Measurements from ENCODE around the gene GRHL1.

GRHL1 gene

GRCh38 chr2:9972621-9973479 is 21.4 kb downstream of the GRHL1 start:
- no peak for DNase-seq

- DNase-seq: no peak
Measured at GRCh38 chr2:9973690-9974089, 22.2 kb downstream of the GRHL1 start.

GRCh38 chr2:9974343-9974742 is 22.9 kb downstream of the GRHL1 start:
- DNase-seq: no peak

GRCh38 chr2:9975328-9975727 is 23.8 kb downstream of the GRHL1 start:
- no peak for DNase-seq

- DNase-seq: peak; percentile 38
Measured at GRCh38 chr2:9975805-9976447, 24.4 kb downstream of the GRHL1 start.

- no peak for DNase-seq
Measured at GRCh38 chr2:9979977-9980376, 28.5 kb downstream of the GRHL1 start.

GRCh38 chr2:9980520-9980919 is 29.0 kb downstream of the GRHL1 start:
- no peak for DNase-seq

GRCh38 chr2:9981655-9982054 is 30.2 kb downstream of the GRHL1 start:
- no peak for DNase-seq

GRCh38 chr2:9982248-9982647 is 30.8 kb downstream of the GRHL1 start:
- no peak for DNase-seq

- no peak for DNase-seq
Measured at GRCh38 chr2:9982891-9983290, 31.4 kb downstream of the GRHL1 start.

GRCh38 chr2:9983401-9984216 is 32.1 kb downstream of the GRHL1 start:
- no peak for DNase-seq

GRCh38 chr2:9984217-9984739 is 32.8 kb downstream of the GRHL1 start:
- DNase-seq: no peak

- no peak for DNase-seq
Measured at GRCh38 chr2:9984871-9985480, 33.5 kb downstream of the GRHL1 start.

- no peak for DNase-seq
Measured at GRCh38 chr2:9985531-9986328, 34.2 kb downstream of the GRHL1 start.

- no peak for DNase-seq
Measured at GRCh38 chr2:9988320-9988719, 36.8 kb downstream of the GRHL1 start.

GRCh38 chr2:9990736-9991135 is 39.2 kb downstream of the GRHL1 start:
- DNase-seq: no peak

- DNase-seq: no peak
Measured at GRCh38 chr2:9991221-9991620, 39.7 kb downstream of the GRHL1 start.

- DNase-seq: no peak
Measured at GRCh38 chr2:9991829-9992273, 40.4 kb downstream of the GRHL1 start.

GRCh38 chr2:9992427-9993187 is 41.1 kb downstream of the GRHL1 start:
- no peak for DNase-seq

- no peak for DNase-seq
Measured at GRCh38 chr2:9993488-9994165, 42.1 kb downstream of the GRHL1 start.

GRCh38 chr2:9994462-9994861 is 43.0 kb downstream of the GRHL1 start:
- no peak for DNase-seq

Measured in activated naive CD4-positive, alpha-beta T cell treated with Interleukin-2 at 50 U/mL for 16 hours (primary cell).